Ramos (cell line): ENCODE data around the gene CHSY1.

Experiments used
- in situ Hi-C: fragments of 300-500 bp; cut with MboI; formaldehyde crosslinking; loops from one replicate; pipeline ENCODE4 v1.14.3; 2022; ENCODE audit warnings: low sequenced_read_pairs; ENCODE audit not compliant: unreplicated experiment

The CHSY1 gene

GRCh38 chr15:101248274-101248673 lies 3.6 kb downstream of the CHSY1 start:
- in situ Hi-C loops = no loop called here

- in situ Hi-C loops = no loop called here
These were observed 4.8 kb downstream of the CHSY1 start for GRCh38 chr15:101246824-101247745.

GRCh38 chr15:101246391-101246790 lies 5.5 kb downstream of the CHSY1 start:
- in situ Hi-C loops = no loop called here

- in situ Hi-C loops = no loop called here
These were observed 6.8 kb downstream of the CHSY1 start for GRCh38 chr15:101244889-101245668.

GRCh38 chr15:101244036-101244781 lies 7.6 kb downstream of the CHSY1 start:
- in situ Hi-C loops = no loop called here

- in situ Hi-C loops = no loop called here
These were observed 8.4 kb downstream of the CHSY1 start for GRCh38 chr15:101243420-101243819.

- in situ Hi-C loops = no loop called here
These were observed 8.9 kb downstream of the CHSY1 start for GRCh38 chr15:101242999-101243336.

GRCh38 chr15:101242160-101242998 lies 9.5 kb downstream of the CHSY1 start:
- in situ Hi-C loops = no loop called here

- in situ Hi-C loops = no loop called here
These were observed 11.5 kb downstream of the CHSY1 start for GRCh38 chr15:101240358-101240757.

- in situ Hi-C loops = no loop called here
These were observed 12.1 kb downstream of the CHSY1 start for GRCh38 chr15:101239724-101240136.

- in situ Hi-C loops = no loop called here
These were observed 14.6 kb downstream of the CHSY1 start for GRCh38 chr15:101237251-101237650.

GRCh38 chr15:101233651-101234280 lies 18.1 kb downstream of the CHSY1 start:
- in situ Hi-C loops = no loop called here

- in situ Hi-C loops = no loop called here
These were observed 19.2 kb downstream of the CHSY1 start for GRCh38 chr15:101232677-101233076.

GRCh38 chr15:101228313-101228712 lies 23.5 kb downstream of the CHSY1 start:
- in situ Hi-C loops = no loop called here

- in situ Hi-C loops = no loop called here
These were observed 26.2 kb downstream of the CHSY1 start for GRCh38 chr15:101225658-101226057.

- in situ Hi-C loops = no loop called here
These were observed 29.9 kb downstream of the CHSY1 start for GRCh38 chr15:101221902-101222301.

- in situ Hi-C loops = no loop called here
These were observed 31.8 kb downstream of the CHSY1 start for GRCh38 chr15:101220060-101220459.

GRCh38 chr15:101219441-101219840 lies 32.4 kb downstream of the CHSY1 start:
- in situ Hi-C loops = no loop called here

GRCh38 chr15:101217446-101217845 lies 34.4 kb downstream of the CHSY1 start:
- in situ Hi-C loops = no loop called here
